Occipital lobe (tissue), 2 donors: Measurements from ENCODE around the gene CRTAC1. TPM values are rescaled to one million over a fixed set of nuclear protein-coding genes. Genes with fewer than 3 reads are reported as not detected.

ENCODE experiments used
- DNase-seq: peaks from one replicate; lab custom pipeline; 2025; lab: John Stamatoyannopoulos, UW
- total RNA-seq: library from RNA; depleted of rRNA; stranded (reverse); fragments of >200 nt; gene quantifications from one replicate; pipeline ENCODE4 v1.2.3, GENCODE V29; 2014

CRTAC1 gene
- total RNA-seq, 1 donor from 2014 or later, result 11.2 TPM

DNA sequence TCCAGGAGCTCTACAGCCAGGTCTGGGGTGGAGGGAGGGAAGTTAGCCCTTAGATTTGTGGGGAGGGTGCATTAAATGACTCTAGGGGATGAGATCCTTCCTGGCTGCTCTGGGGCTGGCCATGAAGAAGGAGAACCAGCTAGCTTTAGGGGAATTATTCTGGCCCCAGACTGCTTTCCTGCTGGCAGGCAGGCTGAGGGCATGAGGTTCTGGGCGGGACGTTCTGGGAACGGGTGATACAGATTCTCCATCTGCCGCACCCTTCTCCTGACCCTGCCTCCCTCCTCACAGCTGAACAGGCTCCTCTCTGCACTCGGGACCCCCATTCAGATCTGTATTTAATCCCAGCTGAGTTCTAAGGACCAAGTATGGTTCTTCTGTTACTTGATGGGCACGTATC is 156.9 kb downstream of the CRTAC1 start:
- no peak for DNase-seq

DNA sequence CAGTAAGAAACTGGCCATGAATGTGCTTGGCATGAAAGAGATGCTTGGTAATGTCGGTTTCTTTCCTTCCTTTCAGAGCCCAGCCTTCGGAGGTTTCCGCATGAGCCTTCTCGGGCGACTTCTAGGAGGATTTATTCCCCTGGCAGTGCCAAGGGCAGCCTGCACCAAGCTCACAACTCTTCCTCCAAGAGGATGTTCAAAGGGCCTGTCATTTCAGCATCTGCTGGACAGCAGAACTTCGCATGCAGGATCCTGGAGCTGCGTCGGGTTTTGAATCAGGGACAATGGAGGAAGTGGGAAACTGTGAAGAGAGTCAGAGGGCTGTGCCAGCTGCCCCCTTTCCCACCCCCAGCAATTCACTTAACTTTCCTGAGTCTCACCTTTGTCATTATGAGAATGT is 159.4 kb downstream of the CRTAC1 start:
- DNase-seq, result no peak

DNA sequence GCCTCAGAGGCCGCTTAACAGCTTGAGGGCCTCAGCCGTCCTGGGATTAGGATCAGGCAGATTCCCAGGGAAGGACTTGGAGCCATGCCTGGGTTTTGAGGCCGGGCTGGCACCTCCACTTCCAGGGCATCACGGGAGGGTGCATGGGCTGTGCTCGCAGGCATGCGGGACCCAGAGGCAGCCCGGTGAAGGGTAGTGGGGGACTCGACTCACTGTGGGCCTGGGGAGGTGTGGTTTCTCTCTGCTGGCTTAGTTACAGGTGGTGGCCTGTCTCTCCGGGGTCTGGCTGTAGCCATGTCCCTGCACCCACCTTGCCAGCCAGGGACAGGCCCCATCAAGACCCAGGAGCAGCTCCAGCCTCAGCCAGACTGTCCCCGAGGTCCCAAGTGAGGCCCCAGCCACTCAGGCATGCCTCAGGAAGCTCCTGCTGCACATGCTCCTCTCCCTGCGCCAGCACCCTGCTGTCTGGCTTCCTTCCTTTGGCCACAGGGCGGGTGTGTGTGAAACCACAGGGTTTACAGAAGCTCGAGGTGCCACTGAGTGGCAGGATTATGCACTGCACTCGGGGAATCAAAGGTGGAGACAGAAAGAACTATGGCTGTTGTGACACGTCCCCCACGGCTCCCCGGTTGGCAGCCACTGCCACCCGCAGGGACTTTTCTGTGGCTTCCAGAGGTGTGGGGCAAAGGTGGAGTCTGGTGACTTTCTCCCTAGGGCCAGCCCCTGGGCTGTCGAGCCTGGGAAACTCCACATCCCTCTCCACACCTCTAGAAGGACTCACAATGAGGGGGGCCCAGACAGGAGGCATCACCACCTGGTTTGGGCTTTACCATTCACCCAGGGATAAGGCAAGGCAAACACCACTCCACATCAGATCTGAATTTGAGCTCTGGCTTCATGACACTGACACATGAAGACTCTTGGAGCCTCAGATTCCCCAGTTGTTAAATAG is 161.1 kb downstream of the CRTAC1 start:
- peak; percentile 72 for DNase-seq

DNA sequence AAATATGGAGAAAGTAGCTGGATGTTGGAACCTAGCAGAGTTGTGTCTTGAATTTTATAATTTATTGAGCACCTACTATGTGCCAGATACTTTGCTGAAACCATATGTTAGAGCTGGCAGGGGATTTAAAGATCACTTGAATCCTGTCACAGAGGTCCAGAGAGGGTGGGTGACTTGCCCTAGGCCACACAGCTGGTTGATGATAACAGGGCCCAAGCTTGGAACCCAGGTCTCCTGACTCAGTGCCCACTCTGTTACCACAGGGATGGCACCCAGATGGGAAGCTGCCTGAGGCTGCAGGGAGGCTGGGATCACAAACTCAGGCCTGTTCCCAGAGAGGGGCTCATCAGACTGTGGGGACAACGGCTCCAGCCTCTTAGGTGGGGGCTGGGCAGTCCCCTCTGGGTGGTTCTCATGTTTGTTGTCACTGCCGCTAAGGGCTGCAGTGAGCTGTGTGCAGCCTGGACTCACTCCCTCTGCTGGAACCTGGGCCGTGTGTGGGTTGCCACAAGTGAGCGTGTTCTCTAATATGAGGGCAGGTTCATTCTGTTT is 162.2 kb downstream of the CRTAC1 start:
- no peak for DNase-seq

DNA sequence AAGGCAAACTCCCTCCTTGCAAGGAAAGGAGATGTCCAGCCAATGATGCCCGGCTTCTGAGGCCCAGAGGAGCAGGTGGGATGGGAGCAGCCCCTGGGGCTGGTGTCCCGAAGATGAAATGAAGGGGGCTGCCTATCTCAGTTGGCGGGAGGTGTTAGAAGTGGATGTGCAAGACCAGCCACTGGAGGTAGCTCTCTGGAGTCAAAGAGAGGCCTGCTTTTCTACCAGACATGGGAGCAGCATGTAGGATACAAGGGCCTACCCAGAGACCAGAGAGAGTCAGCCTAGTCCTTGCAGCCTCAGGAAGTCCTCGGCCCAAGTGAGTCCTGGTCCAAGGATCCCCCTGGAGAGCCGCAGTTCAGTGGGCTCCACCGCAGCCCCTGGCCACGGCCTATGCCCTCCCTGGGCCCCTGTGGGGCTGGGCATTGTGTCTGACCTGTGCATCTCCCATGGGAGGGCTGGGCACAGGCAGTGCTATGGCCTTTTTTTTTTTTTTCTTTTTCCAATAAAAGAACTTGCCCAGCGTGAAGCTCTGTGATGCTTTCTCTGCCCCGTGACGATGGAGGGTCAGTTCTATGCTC is 163.1 kb downstream of the CRTAC1 start:
- no peak for DNase-seq

DNA sequence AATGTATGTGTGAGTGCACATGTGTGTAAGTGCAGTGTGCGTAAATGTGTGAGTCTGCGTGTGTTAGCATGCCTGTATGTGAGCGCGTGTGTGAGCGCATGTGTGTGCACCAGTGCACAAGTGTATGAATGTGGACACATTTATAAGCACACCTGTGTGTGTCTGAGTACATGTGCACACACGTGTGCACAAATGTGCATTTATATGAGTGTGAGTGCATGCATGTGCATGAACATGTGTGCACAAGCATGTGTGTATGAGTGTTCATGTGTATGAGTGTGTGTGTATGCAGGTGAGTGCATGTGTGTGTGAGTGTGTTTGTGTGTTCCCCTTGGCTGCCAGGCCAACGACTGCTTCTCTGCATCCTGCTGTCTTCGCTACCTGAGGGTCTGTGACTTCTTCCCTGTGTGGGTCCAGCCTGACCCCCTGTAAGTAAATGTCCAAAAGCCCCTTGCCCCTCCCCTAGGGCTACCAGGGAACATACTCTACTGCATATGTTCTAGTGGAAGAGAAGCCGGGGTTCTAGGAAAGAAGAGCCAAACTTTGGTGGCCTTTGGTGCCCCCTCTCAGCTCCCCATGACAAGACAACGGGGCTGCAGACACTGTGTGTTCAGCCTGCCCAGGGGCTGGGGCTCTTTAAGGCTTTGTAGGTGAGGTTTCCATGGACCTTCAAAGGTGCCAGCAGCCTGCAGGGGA is 163.7 kb downstream of the CRTAC1 start:
- DNase-seq, result no peak

DNA sequence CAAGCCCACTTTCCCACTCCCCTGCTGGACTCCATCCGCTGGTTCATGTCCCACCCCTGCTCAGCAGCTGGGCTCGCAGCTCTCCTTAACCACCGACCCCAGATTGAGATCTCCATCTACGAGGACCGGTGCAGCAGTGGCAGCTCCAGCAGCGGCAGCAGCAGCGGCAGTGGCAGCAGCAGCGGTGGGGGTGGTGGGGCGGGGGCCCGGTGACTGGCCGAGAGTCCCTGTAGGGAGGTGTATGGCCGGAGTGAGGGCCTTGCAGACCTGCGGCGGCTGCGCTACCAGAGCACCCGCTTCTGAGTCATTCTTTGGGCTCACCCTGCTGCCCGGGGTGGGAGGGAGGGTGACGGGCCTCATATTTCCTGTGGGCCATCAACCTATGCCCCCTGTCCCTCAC is 164.9 kb downstream of the CRTAC1 start:
- DNase-seq, result no peak

DNA sequence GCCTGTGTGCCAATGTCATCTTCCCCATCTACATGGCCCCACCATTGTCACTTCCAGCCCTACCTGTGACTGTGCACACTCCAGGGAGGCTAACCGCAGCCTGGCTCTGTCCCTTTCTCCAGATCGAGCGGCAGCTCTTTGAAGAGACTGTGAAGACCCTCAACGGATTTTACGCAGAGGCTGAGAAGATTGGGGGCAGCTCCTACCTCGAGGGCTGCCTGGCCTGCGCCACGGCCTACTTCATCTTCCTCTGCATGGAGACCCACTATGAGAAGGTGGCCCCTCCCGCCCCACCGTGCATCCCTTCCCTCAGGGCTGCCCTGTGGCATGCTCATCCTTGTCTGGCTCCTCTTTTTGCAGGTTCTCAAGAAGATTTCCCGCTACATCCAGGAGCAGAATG is 166.6 kb downstream of the CRTAC1 start:
- no peak for DNase-seq

DNA sequence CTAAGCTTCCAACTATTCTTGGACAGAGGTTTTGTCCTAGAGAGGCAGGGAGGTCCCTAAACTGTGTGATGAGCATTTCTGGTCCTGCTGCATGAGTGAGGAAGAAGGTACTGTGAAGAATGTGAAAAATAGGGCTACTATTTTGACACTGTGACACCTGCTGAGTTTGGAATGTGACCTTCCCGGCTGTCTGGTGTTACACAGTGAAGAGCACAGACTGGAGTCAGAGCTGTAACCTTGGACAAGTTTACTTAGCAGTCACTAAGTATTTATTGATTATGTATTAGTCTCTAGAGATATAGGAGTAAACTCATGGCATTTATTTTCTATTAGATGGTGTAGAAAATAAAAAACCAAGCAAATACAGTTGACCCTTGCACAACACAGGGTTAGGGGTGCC is 168.5 kb downstream of the CRTAC1 start:
- DNase-seq, result no peak

DNA sequence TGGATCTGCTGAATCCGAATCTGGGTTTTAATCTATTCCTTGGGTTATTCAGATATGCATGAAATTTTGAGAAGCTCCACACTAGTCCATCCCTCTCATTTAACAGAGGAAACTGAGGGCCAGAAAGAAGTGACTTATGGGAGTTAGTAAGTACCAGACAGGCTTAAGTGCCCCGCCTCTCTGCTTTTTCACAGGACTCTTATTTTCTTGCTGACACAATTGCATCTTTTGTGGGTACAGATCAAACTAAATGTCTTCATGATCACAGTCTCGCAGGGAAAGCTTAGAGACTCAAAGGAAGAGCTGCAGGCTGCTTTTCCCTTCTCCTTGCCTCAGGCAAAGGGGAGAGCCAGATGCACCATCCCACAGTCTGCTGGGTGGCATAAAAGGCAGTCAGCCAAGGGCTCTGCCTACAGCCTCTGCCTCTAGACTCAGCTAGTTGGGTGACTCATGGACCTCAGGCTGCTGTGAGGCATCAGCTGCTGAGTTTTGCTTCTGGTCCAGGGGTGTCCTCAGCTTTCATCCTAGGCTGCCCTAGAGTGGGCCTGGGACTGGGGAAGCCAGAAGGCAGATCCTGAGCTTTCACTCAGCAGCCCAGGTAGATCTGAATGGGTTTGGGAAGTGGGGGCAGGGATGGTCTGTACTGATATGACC is 169.2 kb downstream of the CRTAC1 start:
- DNase-seq, result peak; percentile 77

DNA sequence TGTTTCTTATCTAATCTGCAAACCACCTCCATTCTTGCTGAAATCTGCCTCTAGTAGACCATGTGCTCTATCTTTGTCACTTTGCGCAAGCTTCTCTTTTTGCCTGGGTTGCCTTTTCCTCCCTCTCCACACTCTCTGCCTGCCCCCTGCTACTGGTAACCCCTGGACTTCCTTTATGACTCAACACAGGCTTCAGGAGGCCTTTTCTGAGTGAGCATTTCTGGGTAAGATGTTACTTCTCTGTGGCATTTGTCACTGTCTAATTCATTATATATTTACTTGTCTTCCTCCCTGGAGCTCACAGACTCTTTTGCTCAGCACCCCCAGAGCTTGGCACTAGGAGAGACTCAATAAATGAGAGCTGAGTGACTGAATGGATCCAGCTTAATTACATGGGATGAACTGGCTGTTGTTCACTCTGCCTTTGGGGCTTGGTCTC is 172.4 kb downstream of the CRTAC1 start:
- no peak for DNase-seq

DNA sequence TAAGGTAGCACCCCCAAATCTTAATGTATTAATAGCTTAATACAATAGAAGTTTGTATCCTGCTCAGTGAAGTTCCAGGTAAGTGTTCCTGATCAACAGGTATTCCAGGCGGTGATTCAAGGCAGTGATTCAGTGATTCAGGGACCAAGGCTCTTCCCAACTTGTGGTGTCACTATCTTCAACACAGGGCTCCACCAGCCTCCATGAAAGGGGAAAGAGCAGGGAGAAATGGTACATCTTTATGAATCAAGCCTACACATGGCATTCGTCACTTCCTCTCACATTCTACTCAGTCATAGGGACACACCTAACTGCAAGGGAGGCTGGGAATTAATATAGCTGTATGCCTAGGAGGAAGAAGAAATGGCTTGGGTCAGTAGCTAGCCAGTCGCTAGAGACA is 175.7 kb downstream of the CRTAC1 start:
- DNase-seq, result no peak

DNA sequence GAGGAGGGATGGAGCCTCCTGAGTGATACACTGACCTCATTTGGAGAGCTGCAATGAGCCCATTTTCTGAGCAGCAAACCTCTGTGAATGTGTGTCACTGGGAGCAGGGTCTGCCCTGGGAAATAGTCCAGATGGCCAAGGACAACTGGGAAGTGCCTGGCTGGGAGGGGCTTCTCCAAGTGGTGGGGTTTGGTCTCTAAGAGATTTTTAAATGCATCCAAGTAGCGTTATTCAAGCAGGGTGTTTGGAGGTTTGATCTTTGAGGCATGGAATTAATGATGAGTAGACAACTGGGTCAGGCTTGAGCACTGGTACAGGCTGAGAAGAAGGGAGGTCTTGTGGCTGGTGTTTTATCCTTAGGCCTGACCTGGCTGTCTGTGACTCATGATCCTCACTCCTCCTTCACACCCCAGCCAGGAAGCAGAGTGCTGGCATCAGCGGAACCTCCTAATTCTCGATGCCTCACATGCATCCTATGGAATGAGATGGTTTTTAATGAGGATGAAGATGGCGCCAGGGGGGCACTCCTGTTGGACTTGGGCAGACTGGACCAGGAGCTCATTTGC is 177.5 kb downstream of the CRTAC1 start:
- no peak for DNase-seq

DNA sequence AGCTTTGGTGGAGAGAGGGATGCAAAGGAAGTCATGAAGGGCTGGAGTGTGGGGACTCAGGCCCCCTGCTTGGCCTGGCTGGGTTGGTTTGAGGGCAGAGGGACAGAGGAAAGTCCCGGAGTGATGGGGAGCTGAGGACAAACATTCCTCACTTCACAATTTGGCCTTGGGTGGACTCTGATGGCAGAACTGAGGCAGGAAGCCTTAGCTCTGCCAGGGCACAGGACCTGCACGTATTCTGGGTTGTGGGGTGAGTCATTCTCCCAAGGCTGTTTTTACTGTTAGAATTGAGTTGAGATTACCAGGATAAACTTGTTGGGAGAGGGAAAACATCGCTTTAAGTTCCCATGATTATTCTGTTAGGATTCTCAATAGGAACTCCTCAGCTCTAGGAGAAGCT is 178.1 kb downstream of the CRTAC1 start:
- DNase-seq, result no peak

DNA sequence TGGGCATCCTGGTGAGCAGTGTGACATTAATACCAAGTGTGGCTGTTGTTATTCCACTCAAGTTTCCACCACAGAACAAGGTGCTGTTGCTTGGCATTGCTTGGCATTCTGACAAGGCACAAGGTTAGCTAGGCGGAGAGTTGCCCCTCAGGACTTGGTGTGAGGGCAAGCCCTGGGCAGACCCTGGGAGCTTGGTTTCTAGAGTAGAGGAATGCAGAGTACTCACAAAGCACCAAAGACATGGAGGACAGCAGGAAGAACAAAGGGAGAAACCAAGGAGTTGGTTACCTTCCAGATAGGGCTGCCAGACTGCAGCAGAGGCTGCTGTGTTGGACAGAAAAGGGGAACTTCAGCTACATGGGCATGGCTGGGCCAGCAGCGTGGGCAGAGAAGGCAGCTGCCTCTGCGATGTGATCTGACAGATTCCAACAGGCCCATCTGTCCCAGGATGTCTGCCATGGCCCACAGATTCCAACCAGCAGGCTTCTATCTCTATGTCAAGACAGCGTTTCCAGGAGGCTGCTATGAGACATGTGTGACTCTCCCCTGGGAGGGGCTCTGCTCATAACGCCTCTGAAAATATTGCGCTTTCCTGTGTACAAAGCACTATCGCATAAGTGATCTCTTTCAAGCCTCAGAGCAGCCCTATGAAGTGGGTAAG is 178.9 kb downstream of the CRTAC1 start:
- peak; percentile 71 for DNase-seq

DNA sequence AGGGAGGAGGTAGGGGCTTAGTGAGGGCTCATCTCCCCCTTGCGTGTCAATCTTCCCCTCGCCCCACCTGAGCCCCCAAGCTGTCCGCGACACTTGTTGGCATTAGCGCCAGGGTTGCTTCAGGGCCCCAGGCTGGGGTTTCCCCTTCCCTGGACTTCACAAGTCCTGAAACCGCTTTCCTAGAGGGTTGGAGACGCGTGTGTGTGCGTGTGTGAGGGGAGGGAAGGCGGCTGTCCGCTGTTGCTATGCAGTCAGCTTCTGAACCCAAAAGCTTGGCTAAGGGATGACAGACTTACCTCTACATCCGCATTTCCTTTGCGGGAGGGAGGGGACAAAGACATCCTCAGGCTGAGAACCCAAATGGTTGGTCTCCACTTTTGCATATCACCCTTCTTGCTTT is 180.0 kb downstream of the CRTAC1 start:
- no peak for DNase-seq

DNA sequence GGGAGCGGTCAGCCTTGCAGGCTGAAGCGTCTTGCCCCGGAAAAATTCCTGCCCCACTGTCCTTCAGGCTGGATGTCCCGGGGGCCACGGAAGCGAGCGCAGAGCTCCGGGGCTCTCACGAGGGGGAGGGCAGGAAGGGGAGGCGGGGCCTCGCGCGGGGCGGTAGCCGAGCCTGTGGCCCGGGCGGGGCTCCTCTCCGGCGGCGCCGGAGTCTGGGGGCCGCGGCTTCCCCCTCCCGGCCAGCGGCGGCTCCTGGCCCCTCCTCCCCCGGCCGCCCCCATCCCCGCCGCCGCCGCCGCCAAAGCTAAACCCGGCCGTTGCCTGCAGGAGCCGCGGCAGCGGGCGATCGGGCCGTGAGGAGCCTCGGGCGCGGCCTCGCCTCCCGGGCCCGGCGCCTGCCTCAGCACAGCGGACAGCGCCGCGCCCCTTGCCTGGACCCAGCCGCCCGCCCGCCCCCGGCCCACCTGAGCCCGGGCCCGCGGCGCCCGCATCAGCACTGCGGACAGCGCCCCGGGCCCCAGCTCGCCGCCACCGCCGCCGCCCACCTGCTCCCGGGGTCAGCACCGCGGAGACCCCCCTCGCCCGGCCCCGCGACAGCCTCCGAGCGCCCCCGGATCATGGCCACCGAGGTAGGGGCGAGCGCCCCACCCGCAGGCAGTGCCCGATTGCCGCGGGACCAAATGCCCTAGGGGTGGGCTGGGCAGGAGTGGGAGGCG is 180.6 kb downstream of the CRTAC1 start, which contains the start of gene GOLGA7B:
Gene GOLGA7B, plus strand, starts transcription at position 157 of the 716 bp plus-strand sequence. Its CDS starts 461 bp downstream, at position 618.
- DNase-seq, result peak; percentile 32

DNA sequence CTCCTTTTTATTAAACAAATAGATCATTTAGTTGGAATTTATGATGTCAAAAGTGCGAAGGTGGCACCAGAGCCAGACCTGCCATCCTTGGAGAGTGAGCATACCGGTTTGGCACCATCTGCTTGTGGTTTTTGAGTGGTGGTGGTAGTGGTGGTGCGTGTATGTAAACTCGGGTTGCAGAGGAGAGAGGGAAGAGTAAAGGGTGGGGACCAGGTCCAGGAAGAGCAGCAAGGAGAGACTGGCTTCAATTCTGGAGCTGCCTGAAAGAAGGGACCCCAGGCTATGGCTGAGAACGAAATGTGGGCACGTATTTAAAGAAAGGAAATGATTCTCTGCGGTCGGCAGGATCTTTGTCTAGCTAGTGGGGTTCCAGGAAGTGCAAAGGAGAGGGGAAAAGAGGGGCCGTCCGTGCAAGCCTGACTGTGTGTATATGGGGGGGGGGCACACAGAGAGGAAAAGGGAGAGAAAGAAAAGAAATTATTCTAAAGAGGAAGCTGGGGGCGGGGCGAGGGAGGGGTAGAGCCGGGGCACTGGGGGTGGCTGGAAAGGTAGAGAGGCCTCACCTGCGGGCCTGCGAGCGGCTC is 181.2 kb downstream of the CRTAC1 start:
- DNase-seq, result no peak

DNA sequence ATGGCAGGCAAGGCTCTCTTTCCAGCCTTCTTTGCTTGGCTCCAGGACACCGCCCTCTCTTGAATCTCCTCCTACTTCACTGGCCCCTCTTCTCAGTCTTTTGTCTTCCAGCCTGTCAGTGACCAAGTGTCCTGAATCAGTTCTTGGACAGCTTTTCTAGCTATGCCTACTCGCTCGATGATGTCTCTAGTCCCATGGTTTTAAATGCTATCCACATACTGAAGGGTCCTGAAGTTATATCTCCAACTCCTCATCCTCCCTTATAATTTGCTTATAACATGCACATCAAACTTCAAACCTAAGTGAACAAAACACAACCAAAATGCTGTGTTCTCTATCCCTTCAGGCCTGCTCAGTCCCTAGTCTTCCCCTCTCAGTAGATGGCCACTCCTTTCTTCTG is 185.7 kb downstream of the CRTAC1 start:
- no peak for DNase-seq
